GM12873 (cell line): ENCODE results near the gene LLGL2.

Experiments
- CTCF ChIP-seq: IDR thresholded peaks from 2 replicates; pipeline ENCODE4 v1.5.1; 2012; ENCODE audit warnings: low read depth, mild to moderate bottlenecking, moderate library complexity, low read length, control low read depth; ENCODE audit not compliant: insufficient read depth; ENCODE audit errors: missing control alignments

The LLGL2 gene

GRCh38 chr17:75623386-75623785 is 97.9 kb downstream of the LLGL2 start:
- no peak for TF ChIP-seq CTCF

GRCh38 chr17:75624021-75624420 is 98.5 kb downstream of the LLGL2 start:
- TF ChIP-seq CTCF: no peak
